Measurements from ENCODE around the gene RBM28. TPM values are rescaled to one million over a fixed set of nuclear protein-coding genes. Genes with fewer than 3 reads are reported as not detected.
A peak's percentile ranks its signal among the peaks of the same experiment; 100 is the strongest.

Gene RBM28
- total and polyA plus RNA-seq, 9 donors = 26.6 to 43.7 (median 35.1) TPM

- H3K27ac ChIP-seq (ENCODE audit: low read length) = no peak overlapping the region
- no peaks in the 10 kb centered on the region for H3K36me3 ChIP-seq (ENCODE audit: control insufficient read depth, insufficient read depth, low read length)
- no peak for DNase-seq
- H3K4me3 ChIP-seq (ENCODE audit: low read length) = no peak overlapping the region
- WGBS (ENCODE audit: insufficient coverage) = 92% methylated on average over 2 of the region's 6 CpGs
- H3K9me3 ChIP-seq (replicated peaks; ENCODE audit: control insufficient read depth, low read depth, low read length) = no peaks in the 10 kb centered on the region
- H3K27me3 ChIP-seq (ENCODE audit: control insufficient read depth, insufficient read depth, low read length) = peaks cover 18% of the 10 kb centered on the region
- H3K4me1 ChIP-seq (ENCODE audit: control insufficient read depth, insufficient read depth, low read length) = peaks cover 24% of the 10 kb centered on the region
Measured at GRCh38 chr7:128265156-128265905, 78.4 kb downstream of the RBM28 start.

DNA sequence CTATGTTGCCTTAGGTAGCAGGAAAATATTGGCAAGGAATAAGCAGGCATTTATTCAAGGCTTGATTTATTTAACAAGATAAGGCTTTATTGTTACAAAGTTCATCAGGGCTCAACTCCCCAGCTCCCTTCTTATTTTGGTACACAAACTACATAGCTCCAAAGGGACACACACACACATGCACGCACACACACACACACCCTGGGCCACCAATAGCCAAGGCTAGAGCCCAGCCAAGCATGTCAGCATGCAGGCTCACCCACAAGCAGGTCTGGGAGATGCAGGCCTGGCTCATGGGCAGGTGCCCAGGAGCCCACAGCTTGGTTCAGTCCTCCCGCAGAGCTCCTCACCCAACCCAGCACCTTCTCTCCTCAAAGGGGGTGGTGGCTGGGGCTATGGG is 79.2 kb downstream of the RBM28 start:
- Histone ChIP-seq H3K27me3 (ENCODE audit: control insufficient read depth, insufficient read depth, low read length) (peaks cover 14% of the 10 kb centered on the region), H3K27ac (ENCODE audit: low read length) (no peak overlapping the region), H3K4me1 (ENCODE audit: control insufficient read depth, insufficient read depth, low read length) (peaks cover 28% of the 10 kb centered on the region), H3K4me3 (ENCODE audit: low read length) (no peak overlapping the region), H3K9me3 (replicated peaks; ENCODE audit: control insufficient read depth, low read depth, low read length) (no peaks in the 10 kb centered on the region), H3K36me3 (ENCODE audit: control insufficient read depth, insufficient read depth, low read length) (no peaks in the 10 kb centered on the region)
- no peak for DNase-seq
- WGBS (ENCODE audit: insufficient coverage) = 57% methylated on average over 1 of the region's 2 CpGs

DNA sequence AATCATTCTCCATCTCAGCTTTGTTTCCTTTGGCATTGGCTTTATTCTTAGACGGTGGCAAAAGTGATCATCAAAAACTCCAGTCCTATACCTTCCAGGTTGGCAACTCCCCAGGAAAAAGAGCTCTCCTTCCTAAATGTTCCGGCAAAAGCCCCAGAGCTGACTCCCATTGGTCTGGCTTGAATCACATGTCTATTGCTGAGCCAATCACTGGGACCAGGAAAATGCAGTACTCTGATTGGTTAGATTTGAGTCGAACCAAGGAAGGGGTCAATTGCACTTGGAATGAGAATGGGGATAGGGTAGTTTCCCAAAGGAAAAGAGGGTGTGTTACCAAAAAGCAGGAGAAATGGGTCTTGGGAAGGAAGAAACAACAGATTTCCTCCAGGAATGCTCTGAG is 80.3 kb downstream of the RBM28 start:
- Histone ChIP-seq H3K4me3 (ENCODE audit: low read length) (no peak overlapping the region), H3K27ac (ENCODE audit: low read length) (no peak overlapping the region), H3K4me1 (ENCODE audit: control insufficient read depth, insufficient read depth, low read length) (peaks cover 33% of the 10 kb centered on the region), H3K27me3 (ENCODE audit: control insufficient read depth, insufficient read depth, low read length) (peaks cover 12% of the 10 kb centered on the region), H3K9me3 (replicated peaks; ENCODE audit: control insufficient read depth, low read depth, low read length) (no peaks in the 10 kb centered on the region), H3K36me3 (ENCODE audit: control insufficient read depth, insufficient read depth, low read length) (no peaks in the 10 kb centered on the region)
- DNase-seq = no peak
- 75% methylated on average over 2 of the region's 3 CpGs for WGBS (ENCODE audit: insufficient coverage)

DNA sequence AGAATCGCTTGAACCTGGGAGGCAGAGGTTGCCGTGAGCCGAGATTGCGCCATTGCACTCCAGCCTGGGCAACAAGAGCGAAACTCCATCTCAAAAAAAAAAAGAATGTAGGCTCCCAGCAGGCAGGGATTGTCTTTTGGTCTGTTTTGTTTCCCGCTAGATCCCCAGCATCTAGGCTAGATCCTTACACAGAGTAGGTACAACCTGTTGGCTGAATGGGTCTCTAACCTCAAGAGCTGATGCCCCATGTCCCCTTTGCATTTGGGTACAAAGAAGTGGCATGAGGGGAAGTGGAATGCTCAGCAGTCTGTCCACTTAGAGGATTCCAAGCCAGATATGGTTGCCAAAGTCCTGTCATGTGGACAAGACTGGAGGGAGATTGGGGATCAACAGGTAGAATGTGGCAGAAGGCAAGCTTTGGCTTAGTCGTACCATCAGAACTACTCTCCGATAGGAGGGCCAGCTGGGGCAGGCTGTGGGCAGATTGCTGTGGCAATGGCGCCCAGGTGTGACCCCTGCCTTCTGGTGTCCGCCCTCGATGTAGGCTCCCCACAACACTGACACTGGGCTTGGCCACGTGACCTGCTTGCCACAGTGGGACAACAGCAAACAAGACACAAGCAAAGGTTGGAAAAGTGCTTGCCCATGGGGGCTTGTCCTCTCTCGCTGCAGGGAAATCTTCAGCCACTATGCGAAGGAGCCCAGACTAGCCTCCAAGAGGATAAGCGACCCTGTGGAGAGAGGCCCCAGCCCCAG is 81.3 kb downstream of the RBM28 start:
- Histone ChIP-seq H3K27ac (ENCODE audit: low read length) (no peak overlapping the region), H3K36me3 (ENCODE audit: control insufficient read depth, insufficient read depth, low read length) (no peaks in the 10 kb centered on the region), H3K4me3 (ENCODE audit: low read length) (no peak overlapping the region), H3K9me3 (replicated peaks; ENCODE audit: control insufficient read depth, low read depth, low read length) (no peaks in the 10 kb centered on the region), H3K27me3 (ENCODE audit: control insufficient read depth, insufficient read depth, low read length) (peaks cover 7% of the 10 kb centered on the region), H3K4me1 (ENCODE audit: control insufficient read depth, insufficient read depth, low read length) (peaks cover 24% of the 10 kb centered on the region)
- DNase-seq = no peak
- WGBS (ENCODE audit: insufficient coverage) = 89% methylated on average over 12 of the region's 15 CpGs

DNA sequence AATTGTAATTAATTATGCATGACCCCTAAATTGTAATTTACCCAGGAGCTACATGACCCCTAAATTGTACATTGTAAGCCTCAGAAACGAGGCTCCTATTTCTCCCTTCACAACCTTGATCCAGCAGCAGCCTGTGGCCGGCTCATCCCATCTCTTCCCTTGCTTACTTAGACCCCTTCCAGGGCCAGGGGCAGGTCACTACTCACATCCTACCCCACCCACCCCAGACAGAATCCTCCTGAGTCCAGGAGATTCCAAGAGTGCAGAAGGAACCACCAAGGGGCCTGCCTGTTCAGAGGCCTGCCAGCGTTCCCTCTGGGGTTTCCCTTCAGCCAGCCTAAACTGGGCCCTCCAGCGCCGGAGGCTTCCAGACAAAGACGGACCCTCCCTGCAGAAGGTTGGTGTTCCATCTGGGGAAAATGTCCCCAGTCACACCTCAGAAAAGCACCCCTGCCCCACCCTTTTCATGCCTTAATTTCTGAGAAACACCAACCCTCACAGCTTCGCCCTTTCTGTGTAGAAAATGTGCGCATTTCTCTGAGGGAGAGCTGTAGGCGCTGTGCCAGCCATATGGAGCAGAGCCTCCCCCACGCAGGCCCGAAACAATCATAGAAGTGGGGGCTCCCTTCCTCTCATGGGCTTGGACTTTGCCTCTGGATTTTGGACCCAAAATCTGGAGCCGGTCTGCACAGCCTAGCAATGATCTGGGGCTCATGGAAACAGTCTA is 83.5 kb downstream of the RBM28 start:
- Histone ChIP-seq H3K4me1 (ENCODE audit: control insufficient read depth, insufficient read depth, low read length) (peaks cover 9% of the 10 kb centered on the region), H3K4me3 (ENCODE audit: low read length) (no peak overlapping the region), H3K27me3 (ENCODE audit: control insufficient read depth, insufficient read depth, low read length) (peaks cover 5% of the 10 kb centered on the region), H3K27ac (ENCODE audit: low read length) (no peak overlapping the region), H3K36me3 (ENCODE audit: control insufficient read depth, insufficient read depth, low read length) (no peaks in the 10 kb centered on the region), H3K9me3 (replicated peaks; ENCODE audit: control insufficient read depth, low read depth, low read length) (no peaks in the 10 kb centered on the region)
- no peak for DNase-seq
- 71% methylated on average over 8 of the region's 12 CpGs for WGBS (ENCODE audit: insufficient coverage)

- peaks cover 2% of the 10 kb centered on the region for H3K27me3 ChIP-seq (ENCODE audit: control insufficient read depth, insufficient read depth, low read length)
- peak; percentile 32 for DNase-seq
- no peaks in the 10 kb centered on the region for H3K9me3 ChIP-seq (replicated peaks; ENCODE audit: control insufficient read depth, low read depth, low read length)
- no peak overlapping the region for H3K4me3 ChIP-seq (ENCODE audit: low read length)
- WGBS (ENCODE audit: insufficient coverage) = 28% methylated on average over 4 of the region's 11 CpGs
- H3K4me1 ChIP-seq (ENCODE audit: control insufficient read depth, insufficient read depth, low read length) = peaks cover 9% of the 10 kb centered on the region
- H3K27ac ChIP-seq (ENCODE audit: low read length) = no peak overlapping the region
- no peaks in the 10 kb centered on the region for H3K36me3 ChIP-seq (ENCODE audit: control insufficient read depth, insufficient read depth, low read length)
Measured at GRCh38 chr7:128259131-128260061, 84.3 kb downstream of the RBM28 start.

GRCh38 chr7:128257458-128257857 is 86.2 kb downstream of the RBM28 start:
- DNase-seq = no peak
- Histone ChIP-seq H3K9me3 (replicated peaks; ENCODE audit: control insufficient read depth, low read depth, low read length) (no peaks in the 10 kb centered on the region), H3K27me3 (ENCODE audit: control insufficient read depth, insufficient read depth, low read length) (peaks cover 2% of the 10 kb centered on the region), H3K36me3 (ENCODE audit: control insufficient read depth, insufficient read depth, low read length) (no peaks in the 10 kb centered on the region), H3K27ac (ENCODE audit: low read length) (no peak overlapping the region), H3K4me3 (ENCODE audit: low read length) (no peak overlapping the region), H3K4me1 (ENCODE audit: control insufficient read depth, insufficient read depth, low read length) (peaks cover 9% of the 10 kb centered on the region)
- 60% methylated on average over 2 of the region's 14 CpGs for WGBS (ENCODE audit: insufficient coverage)

DNA sequence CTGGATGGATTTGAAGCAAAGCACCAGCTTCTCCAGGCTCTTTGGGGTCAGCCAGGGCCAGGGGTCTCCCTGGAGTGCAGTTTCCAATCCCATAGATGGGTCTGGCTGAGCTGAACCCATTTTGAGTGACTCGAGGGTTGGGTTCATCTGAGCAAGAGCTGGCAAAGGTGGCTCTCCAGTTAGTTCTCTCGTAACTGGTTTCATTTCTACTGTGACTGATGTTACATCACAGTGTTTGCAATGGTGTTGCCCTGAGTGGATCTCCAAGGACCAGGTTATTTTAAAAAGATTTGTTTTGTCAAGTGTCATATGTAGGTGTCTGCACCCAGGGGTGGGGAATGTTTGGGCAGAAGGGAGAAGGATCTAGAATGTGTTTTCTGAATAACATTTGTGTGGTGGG is 88.4 kb downstream of the RBM28 start:
- no peaks in the 10 kb centered on the region for H3K9me3 ChIP-seq (replicated peaks; ENCODE audit: control insufficient read depth, low read depth, low read length)
- WGBS (ENCODE audit: insufficient coverage) = 90% methylated on average over 2 of the region's 2 CpGs
- H3K27ac ChIP-seq (ENCODE audit: low read length) = no peak overlapping the region
- no peak for DNase-seq
- H3K27me3 ChIP-seq (ENCODE audit: control insufficient read depth, insufficient read depth, low read length) = peaks cover 5% of the 10 kb centered on the region
- H3K36me3 ChIP-seq (ENCODE audit: control insufficient read depth, insufficient read depth, low read length) = no peaks in the 10 kb centered on the region
- H3K4me1 ChIP-seq (ENCODE audit: control insufficient read depth, insufficient read depth, low read length) = peaks cover 9% of the 10 kb centered on the region
- H3K4me3 ChIP-seq (ENCODE audit: low read length) = no peak overlapping the region

- no peaks in the 10 kb centered on the region for H3K9me3 ChIP-seq (replicated peaks; ENCODE audit: control insufficient read depth, low read depth, low read length)
- H3K27me3 ChIP-seq (ENCODE audit: control insufficient read depth, insufficient read depth, low read length) = peaks cover 5% of the 10 kb centered on the region
- DNase-seq = no peak
- H3K4me3 ChIP-seq (ENCODE audit: low read length) = no peak overlapping the region
- no peak overlapping the region for H3K27ac ChIP-seq (ENCODE audit: low read length)
- peaks cover 5% of the 10 kb centered on the region for H3K4me1 ChIP-seq (ENCODE audit: control insufficient read depth, insufficient read depth, low read length)
- H3K36me3 ChIP-seq (ENCODE audit: control insufficient read depth, insufficient read depth, low read length) = no peaks in the 10 kb centered on the region
- WGBS (ENCODE audit: insufficient coverage) = 79% methylated on average over 3 of the region's 5 CpGs
Measured at GRCh38 chr7:128254470-128254869, 89.2 kb downstream of the RBM28 start.

Measured in muscle of leg (tissue), 11 donors.